K562 (cell line): Measurements from ENCODE around the gene SCAMP3. TPM values are rescaled to one million over a fixed set of nuclear protein-coding genes. Genes with fewer than 3 reads are reported as not detected.

Source experiments
- CAMTA2 ChIP-seq: fragments of 250-450 bp; sonication (Bioruptor Pico); conservative IDR thresholded peaks from 2 replicates; pipeline ENCODE4 v1.5.1; 2022
- CBX3 ChIP-seq, 2 experiments: IDR thresholded peaks; 1 replicate in 1 of 2; 2 replicates in 1 of 2; pipeline ENCODE4 v1.6.1; 2012; ENCODE audit warnings: inconsistent platforms in 2 of 2, low read length in 2 of 2, borderline replicate concordance in 1 of 2, control low read depth in 1 of 2
- E2F6 ChIP-seq, 2 experiments: IDR thresholded peaks; 2 replicates each; pipeline ENCODE4 v1.6.1; 2011; ENCODE audit warnings: borderline replicate concordance in 1 of 2, control low read depth in 1 of 2, low read depth in 1 of 2, low read length in 1 of 2, mild to moderate bottlenecking in 1 of 2, mixed read lengths in 1 of 2, moderate library complexity in 1 of 2; ENCODE audit not compliant: insufficient read depth in 1 of 2, insufficient read length in 1 of 2, poor library complexity in 1 of 2, severe bottlenecking in 1 of 2; ENCODE audit errors: extremely low read depth in 1 of 2
- ELF4 ChIP-seq: fragments of 450-650 bp; formaldehyde crosslinking; IDR thresholded peaks from 2 replicates; pipeline ENCODE4 v1.4.0; 2022; ENCODE audit warnings: missing genetic modification characterization
- HDAC2 ChIP-seq: fragments of 450-650 bp; IDR thresholded peaks from 2 replicates; pipeline ENCODE4 v1.6.1; 2016; ENCODE audit warnings: mild to moderate bottlenecking
- KHSRP ChIP-seq: fragments of 450-650 bp; IDR thresholded peaks from 2 replicates; pipeline ENCODE4 v1.6.1; 2017
- L3MBTL2 ChIP-seq: fragments of 450-650 bp; IDR thresholded peaks from 2 replicates; pipeline ENCODE4 v1.6.1; 2016; ENCODE audit warnings: mild to moderate bottlenecking, moderate library complexity
- PHB2 ChIP-seq: fragments of 450-650 bp; IDR thresholded peaks from 2 replicates; pipeline ENCODE4 v1.6.1; 2017; ENCODE audit warnings: low read depth
- PREB ChIP-seq: sonication (generic); formaldehyde crosslinking; IDR thresholded peaks from 2 replicates; pipeline ENCODE4 v1.8.1; 2023; ENCODE audit warnings: mild to moderate bottlenecking, missing genetic modification reagents
- RBFOX2 ChIP-seq: fragments of 200-400 bp; formaldehyde crosslinking; IDR thresholded peaks from 2 replicates; pipeline ENCODE4 v1.6.1; 2017; ENCODE audit warnings: low read depth, mild to moderate bottlenecking, low read length, moderate library complexity
- TBL1XR1 ChIP-seq, 2 experiments: IDR thresholded peaks; 2 replicates each; pipeline ENCODE4 v1.6.1; 2012; ENCODE audit warnings: improper control_type of control experiment in 2 of 2, low read length in 2 of 2, mild to moderate bottlenecking in 1 of 2
- ZNF263 ChIP-seq: sonication (generic); formaldehyde crosslinking; IDR thresholded peaks from 2 replicates; pipeline ENCODE4 v1.8.0; 2022; ENCODE audit warnings: mild to moderate bottlenecking, missing genetic modification reagents, borderline replicate concordance
- ZNF354B ChIP-seq: fragments of 250-450 bp; sonication (Bioruptor Pico); IDR thresholded peaks from 2 replicates; pipeline ENCODE4 v1.4.0; 2020
- polyA plus RNA-seq, 8 experiments: library from polyadenylated mRNA; depleted of rRNA in 4 of 8; stranded (reverse) in 5 of 8; unstranded in 3 of 8; fragments of >200 nt; fragmentation: Nextera tagmentation in 2 of 8; fragmentation: Illumina TruSeq in 1 of 8; extraction: Ambion mirVana in 2 of 8; extraction: Trizol in 1 of 8; gene quantifications; 2 replicates each; pipeline versions ENCODE4 v1.2.1 to v1.2.3, GENCODE V29; 2011 to 2014; ENCODE audit warnings: inconsistent platforms in 1 of 8, missing spikeins in 1 of 8
- total RNA-seq, 7 experiments: library from RNA; depleted of rRNA in 6 of 7; stranded (reverse); fragments of >200 nt in 6 of 7; fragmentation: Illumina TruSeq in 2 of 7; extraction: Trizol in 2 of 7; gene quantifications; 2 replicates each; pipeline versions ENCODE4 v1.2.1 to v1.2.3, GENCODE V29; 2011 to 2021; ENCODE audit warnings: low replicate concordance in 1 of 7
- TF ChIP-seq, protein P1 (sequence below): fragments of 200-600 bp; sonication (generic); IDR thresholded peaks from one replicate; pipeline ENCODE4 v1.6.1; 2012; ENCODE audit warnings: mild to moderate bottlenecking, low read depth, low read length, inconsistent platforms
- TF ChIP-seq, protein P2 (sequence below): fragments of 250-450 bp; sonication (Bioruptor Pico); IDR thresholded peaks from 2 replicates; pipeline ENCODE4 v1.8.0; 2022; ENCODE audit warnings: moderate library complexity, mild to moderate bottlenecking, inconsistent platforms

SCAMP3 gene
- total and polyA plus RNA-seq, 9 of the 15 experiments (the other 6 are each of a cell fraction or from before 2014, with no cell fraction given): 14.2 to 131 (median 86.1) TPM

DNA sequence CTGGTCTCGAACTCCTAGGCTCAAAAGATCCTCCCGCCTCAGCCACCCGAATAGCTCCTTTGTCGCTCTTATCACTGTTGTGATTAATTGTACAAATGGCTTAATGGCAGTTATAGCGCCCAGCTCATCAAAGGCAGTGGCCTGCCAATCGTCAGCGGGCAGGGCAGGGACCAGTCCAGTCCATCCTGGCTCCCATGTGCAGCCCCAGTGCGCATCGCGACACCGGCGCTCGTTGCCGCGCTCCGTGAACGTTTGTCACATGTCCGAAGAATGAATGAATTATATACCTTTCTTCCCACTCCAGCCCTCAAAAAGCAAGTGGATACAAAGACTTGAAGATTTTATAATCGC lies 35.3 kb downstream of the SCAMP3 start (continued):
- TF ChIP-seq, protein P1, sequence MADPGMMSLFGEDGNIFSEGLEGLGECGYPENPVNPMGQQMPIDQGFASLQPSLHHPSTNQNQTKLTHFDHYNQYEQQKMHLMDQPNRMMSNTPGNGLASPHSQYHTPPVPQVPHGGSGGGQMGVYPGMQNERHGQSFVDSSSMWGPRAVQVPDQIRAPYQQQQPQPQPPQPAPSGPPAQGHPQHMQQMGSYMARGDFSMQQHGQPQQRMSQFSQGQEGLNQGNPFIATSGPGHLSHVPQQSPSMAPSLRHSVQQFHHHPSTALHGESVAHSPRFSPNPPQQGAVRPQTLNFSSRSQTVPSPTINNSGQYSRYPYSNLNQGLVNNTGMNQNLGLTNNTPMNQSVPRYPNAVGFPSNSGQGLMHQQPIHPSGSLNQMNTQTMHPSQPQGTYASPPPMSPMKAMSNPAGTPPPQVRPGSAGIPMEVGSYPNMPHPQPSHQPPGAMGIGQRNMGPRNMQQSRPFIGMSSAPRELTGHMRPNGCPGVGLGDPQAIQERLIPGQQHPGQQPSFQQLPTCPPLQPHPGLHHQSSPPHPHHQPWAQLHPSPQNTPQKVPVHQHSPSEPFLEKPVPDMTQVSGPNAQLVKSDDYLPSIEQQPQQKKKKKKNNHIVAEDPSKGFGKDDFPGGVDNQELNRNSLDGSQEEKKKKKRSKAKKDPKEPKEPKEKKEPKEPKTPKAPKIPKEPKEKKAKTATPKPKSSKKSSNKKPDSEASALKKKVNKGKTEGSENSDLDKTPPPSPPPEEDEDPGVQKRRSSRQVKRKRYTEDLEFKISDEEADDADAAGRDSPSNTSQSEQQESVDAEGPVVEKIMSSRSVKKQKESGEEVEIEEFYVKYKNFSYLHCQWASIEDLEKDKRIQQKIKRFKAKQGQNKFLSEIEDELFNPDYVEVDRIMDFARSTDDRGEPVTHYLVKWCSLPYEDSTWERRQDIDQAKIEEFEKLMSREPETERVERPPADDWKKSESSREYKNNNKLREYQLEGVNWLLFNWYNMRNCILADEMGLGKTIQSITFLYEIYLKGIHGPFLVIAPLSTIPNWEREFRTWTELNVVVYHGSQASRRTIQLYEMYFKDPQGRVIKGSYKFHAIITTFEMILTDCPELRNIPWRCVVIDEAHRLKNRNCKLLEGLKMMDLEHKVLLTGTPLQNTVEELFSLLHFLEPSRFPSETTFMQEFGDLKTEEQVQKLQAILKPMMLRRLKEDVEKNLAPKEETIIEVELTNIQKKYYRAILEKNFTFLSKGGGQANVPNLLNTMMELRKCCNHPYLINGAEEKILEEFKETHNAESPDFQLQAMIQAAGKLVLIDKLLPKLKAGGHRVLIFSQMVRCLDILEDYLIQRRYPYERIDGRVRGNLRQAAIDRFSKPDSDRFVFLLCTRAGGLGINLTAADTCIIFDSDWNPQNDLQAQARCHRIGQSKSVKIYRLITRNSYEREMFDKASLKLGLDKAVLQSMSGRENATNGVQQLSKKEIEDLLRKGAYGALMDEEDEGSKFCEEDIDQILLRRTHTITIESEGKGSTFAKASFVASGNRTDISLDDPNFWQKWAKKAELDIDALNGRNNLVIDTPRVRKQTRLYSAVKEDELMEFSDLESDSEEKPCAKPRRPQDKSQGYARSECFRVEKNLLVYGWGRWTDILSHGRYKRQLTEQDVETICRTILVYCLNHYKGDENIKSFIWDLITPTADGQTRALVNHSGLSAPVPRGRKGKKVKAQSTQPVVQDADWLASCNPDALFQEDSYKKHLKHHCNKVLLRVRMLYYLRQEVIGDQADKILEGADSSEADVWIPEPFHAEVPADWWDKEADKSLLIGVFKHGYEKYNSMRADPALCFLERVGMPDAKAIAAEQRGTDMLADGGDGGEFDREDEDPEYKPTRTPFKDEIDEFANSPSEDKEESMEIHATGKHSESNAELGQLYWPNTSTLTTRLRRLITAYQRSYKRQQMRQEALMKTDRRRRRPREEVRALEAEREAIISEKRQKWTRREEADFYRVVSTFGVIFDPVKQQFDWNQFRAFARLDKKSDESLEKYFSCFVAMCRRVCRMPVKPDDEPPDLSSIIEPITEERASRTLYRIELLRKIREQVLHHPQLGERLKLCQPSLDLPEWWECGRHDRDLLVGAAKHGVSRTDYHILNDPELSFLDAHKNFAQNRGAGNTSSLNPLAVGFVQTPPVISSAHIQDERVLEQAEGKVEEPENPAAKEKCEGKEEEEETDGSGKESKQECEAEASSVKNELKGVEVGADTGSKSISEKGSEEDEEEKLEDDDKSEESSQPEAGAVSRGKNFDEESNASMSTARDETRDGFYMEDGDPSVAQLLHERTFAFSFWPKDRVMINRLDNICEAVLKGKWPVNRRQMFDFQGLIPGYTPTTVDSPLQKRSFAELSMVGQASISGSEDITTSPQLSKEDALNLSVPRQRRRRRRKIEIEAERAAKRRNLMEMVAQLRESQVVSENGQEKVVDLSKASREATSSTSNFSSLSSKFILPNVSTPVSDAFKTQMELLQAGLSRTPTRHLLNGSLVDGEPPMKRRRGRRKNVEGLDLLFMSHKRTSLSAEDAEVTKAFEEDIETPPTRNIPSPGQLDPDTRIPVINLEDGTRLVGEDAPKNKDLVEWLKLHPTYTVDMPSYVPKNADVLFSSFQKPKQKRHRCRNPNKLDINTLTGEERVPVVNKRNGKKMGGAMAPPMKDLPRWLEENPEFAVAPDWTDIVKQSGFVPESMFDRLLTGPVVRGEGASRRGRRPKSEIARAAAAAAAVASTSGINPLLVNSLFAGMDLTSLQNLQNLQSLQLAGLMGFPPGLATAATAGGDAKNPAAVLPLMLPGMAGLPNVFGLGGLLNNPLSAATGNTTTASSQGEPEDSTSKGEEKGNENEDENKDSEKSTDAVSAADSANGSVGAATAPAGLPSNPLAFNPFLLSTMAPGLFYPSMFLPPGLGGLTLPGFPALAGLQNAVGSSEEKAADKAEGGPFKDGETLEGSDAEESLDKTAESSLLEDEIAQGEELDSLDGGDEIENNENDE: no peak
- TF ChIP-seq CBX3 (IDR thresholded peaks at IDR 0.05; ENCODE audit: borderline replicate concordance in 1 of 2, low read length in 2 of 2) (peak in 1 of 2 experiments; percentile 44; a peak in 1 of 3 replicates), CAMTA2 (CRISPR knock-in tag) (no peak), ZNF354B (CRISPR knock-in tag) (no peak), KHSRP (peak; percentile 28; the same call in 1 of the 2 replicates), RBFOX2 (peak; percentile 80), PREB (CRISPR knock-in tag) (no peak), PHB2 (peak; percentile 7; the same call in 1 of the 2 replicates), L3MBTL2 (peak; percentile 91), ZNF263 (CRISPR knock-in tag) (peak; percentile 34; the same call in 1 of the 2 replicates), HDAC2 (0 out of 2 replicates have a peak, but pooled peaks have one; percentile 55), E2F6 (IDR thresholded peaks at IDR 0.05; ENCODE audit: borderline replicate concordance in 1 of 2, extremely low read depth in 1 of 2, insufficient read depth in 1 of 2, insufficient read length in 1 of 2, low read depth in 1 of 2, low read length in 1 of 2, poor library complexity in 1 of 2, severe bottlenecking in 1 of 2) (peak; percentile 84 to 94), TBL1XR1 (IDR thresholded peaks at IDR 0.05; ENCODE audit: low read length in 2 of 2) (0 out of 4 replicates have a peak, but pooled peaks of 1 of the 2 experiments have one; percentile 0), ELF4 (no peak)
- TF ChIP-seq, protein P2, sequence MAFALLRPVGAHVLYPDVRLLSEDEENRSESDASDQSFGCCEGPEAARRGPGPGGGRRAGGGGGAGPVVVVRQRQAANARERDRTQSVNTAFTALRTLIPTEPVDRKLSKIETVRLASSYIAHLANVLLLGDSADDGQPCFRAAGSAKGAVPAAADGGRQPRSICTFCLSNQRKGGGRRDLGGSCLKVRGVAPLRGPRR (CRISPR knock-in tag): no peak
